ENCODE measurements around the gene TFCP2L1.
"Not testable (repeated sequence)": the region's sequence is repeated elsewhere in the genome, so short reads cannot be mapped to it uniquely, and the experiment has no call there.

TFCP2L1 gene

GRCh38 chr2:121239969-121240368 lies 45.0 kb downstream of the TFCP2L1 start:
- DNase-seq = no peak

- DNase-seq = no peak
These were observed 45.5 kb downstream of the TFCP2L1 start for GRCh38 chr2:121239471-121239870.

- no peak for DNase-seq
These were observed 46.2 kb downstream of the TFCP2L1 start for GRCh38 chr2:121238828-121239227.

DNA sequence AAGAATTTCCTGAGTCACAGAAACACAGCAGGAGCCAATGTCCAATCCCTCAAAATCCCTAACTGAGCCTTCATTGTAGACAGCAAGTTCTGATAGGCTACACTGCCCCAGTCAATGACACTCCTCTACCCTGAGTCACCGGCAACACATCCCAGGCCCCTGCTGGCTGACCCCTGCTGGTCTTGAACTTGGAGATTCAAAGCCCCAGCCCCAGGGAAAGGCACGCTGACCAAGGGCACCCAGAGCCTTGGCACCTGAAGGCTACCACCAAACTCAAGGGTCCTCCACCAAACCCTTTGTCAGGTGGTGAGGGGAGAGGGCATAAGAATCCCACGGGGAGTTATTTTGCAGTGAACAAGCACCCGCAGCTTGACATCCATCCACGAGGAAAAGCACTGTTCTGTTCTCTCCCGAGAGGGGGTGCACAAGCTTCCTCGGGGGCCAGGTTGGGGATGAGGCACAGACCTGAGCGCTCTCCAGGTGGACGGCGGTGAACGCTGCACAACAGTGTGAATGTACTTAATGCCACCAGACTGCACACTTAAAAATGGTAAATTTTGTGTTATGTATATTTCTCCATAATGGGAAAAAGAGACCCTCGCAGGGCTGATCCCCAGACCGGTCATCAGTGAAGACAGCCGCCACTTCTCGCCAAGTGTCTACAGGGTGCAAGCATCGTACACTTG lies 46.9 kb downstream of the TFCP2L1 start:
- DNase-seq = no peak

DNA sequence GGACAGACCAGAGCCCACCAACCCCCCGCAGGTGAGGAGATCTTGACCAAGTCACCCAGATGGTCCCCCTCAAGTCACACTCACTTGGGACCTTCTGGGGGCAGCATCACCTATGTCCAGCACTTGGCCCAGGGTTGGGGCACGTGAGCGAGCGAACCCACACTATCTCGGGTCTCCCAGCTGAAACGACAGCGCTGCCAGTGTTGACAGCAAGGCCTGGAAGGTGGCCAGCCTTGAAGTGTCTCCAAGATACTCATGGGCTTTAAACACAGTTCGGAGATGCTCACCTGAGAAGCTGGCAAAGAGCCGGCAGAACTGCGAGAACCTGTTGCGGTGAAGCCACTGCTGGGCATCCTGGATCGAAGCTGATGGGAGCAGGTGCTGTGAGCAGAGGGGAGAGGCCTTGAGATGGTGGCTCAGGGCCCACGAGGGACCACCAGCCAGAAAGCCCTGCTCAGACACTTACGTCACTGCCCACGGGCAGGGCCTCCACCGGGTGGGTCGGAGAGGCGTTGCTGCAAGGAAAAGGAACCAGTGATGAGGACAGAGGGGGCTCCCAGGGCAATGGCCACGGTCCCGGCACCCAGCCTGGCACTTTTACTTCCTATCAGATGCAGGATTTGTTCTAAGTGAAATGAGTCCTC lies 47.5 kb downstream of the TFCP2L1 start:
- DNase-seq = no peak

GRCh38 chr2:121236650-121237180 lies 48.3 kb downstream of the TFCP2L1 start:
- DNase-seq = no peak

GRCh38 chr2:121236101-121236640 lies 48.8 kb downstream of the TFCP2L1 start:
- no peak for DNase-seq

DNA sequence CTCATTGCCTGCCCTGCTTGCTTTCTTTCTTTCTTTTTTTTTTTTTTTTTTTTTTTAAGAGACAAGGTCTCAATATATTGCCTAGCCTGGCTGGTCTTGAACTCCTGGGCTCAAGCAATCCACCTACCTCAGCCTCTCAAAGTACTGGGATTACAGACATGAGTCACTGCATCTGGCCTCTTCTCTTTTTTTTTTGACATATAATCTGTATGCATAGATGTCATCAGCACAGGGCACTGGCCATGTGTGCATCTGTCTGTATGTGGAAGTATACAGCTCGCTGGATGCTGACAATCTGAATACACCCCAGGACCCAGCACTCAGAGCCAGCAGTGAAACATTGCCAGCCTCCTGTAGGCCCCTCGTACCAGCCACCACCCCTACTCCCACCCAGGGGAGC lies 49.5 kb downstream of the TFCP2L1 start:
- DNase-seq = no peak

GRCh38 chr2:121234791-121235190 lies 50.2 kb downstream of the TFCP2L1 start:
- no peak for DNase-seq

- DNase-seq = no peak
These were observed 50.9 kb downstream of the TFCP2L1 start for GRCh38 chr2:121234144-121234543.

- no peak for DNase-seq
These were observed 51.4 kb downstream of the TFCP2L1 start for GRCh38 chr2:121233486-121234110.

GRCh38 chr2:121232626-121233265 lies 52.3 kb downstream of the TFCP2L1 start:
- DNase-seq = no peak

GRCh38 chr2:121231385-121232000 lies 53.5 kb downstream of the TFCP2L1 start:
- DNase-seq = peak; percentile 18

GRCh38 chr2:121228521-121228920 lies 56.5 kb downstream of the TFCP2L1 start:
- DNase-seq = no peak

- peak; percentile 87 for DNase-seq
These were observed 57.4 kb downstream of the TFCP2L1 start for GRCh38 chr2:121227381-121228144.

- DNase-seq = not testable (repeated sequence)
These were observed 59.3 kb downstream of the TFCP2L1 start for GRCh38 chr2:121225681-121226080.

- no peak for DNase-seq
These were observed 64.0 kb downstream of the TFCP2L1 start for GRCh38 chr2:121220995-121221394.

DNA sequence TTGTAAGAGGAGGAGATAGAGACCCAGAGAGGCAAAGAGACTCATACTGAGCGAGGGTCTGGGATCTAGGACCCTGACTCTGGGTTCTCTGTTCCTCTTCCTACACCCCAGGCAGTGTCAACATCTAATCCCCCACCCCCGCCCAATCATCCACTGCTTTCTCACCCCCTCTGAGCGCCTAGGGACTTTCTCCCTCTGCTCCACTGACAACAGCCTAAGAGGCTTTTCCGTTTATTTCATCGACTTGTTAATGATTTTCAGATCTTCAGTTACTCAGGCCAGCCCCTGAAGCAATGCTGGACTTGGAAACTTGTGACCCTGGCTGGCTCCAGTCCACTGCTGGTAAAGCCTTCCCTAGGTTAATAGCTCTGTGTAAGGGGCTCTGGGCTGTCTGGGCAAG lies 65.1 kb downstream of the TFCP2L1 start:
- no peak for DNase-seq

DNA sequence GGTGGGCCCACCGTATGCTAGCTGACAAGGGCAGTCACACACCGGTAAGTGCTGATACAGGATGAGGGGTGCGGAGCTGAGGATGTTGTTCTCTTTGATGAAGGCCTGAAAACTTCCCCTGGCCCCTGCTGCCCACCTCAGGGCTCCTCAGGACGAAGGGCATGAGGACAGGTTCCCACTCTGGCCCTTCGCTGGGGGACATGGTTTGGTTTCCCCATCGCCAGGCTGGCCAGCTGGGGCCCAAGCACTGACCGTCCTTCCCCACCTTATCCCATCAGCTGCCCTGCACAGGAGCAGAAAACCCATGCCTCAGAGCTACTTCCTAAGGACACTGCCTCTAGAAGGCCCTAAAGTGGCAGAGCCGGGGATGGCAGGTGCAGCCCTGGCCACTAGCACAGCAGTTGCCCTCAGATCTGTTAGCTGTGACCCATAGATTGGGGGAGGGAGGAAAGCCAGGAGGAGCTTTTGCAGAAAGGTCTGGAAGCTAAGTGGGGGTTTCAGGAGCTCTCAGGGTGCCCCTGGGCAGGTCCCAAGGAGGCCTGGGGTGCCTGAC lies 66.5 kb downstream of the TFCP2L1 start:
- DNase-seq = no peak

DNA sequence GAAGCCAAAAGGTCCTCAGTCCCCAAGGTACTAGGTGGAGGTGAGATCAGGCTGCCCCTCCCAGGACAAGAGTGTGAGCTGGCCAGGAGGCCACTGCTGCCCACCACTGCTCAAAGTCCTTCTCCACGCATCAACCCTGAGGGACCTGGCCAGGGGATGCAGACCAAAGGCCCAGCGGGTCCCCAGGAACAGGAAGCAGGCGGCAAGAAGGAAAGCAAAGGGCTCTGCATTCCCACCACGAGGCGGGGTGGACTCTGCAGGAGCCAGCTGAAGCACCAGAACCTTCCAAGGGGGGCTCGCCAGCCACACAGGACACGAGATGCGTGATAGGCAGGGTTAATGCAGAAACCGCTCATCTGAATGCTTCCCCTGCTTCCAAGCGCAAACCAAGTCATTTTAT lies 67.4 kb downstream of the TFCP2L1 start:
- no peak for DNase-seq

- DNase-seq = no peak
These were observed 70.7 kb downstream of the TFCP2L1 start for GRCh38 chr2:121214296-121214695.

DNA sequence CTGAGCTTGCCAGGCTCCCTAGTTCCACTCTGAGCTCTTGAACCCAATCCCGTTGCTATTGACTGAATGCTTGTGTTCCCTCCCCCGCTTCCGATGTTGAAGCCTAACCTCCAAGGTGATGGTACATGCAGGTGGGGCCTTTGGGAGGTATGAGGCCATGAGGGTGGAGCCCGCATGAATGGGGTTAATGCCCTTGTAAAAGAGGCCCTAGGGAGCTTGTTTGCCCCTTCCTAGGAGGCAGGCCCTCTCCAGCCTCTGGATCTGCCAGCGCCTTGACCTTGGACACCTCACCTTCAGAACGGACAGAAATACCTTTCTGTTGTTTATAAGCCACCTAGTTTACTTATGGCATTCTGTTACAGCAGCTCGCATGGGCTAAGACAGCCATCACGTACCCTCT lies 71.6 kb downstream of the TFCP2L1 start:
- DNase-seq = no peak
